HEK293 (cell line): ENCODE data around the gene TTC9B.
A peak's percentile ranks its signal among the peaks of the same experiment; 100 is the strongest.

Source experiments
- BCL11B ChIP-seq: fragments of 450-650 bp; formaldehyde crosslinking; IDR thresholded peaks from 2 replicates; pipeline ENCODE4 v1.5.1; 2016; ENCODE audit warnings: low read depth, missing biosample characterization, missing genetic modification characterization
- KLF16 ChIP-seq: fragments of 450-650 bp; formaldehyde crosslinking; IDR thresholded peaks from 2 replicates; pipeline ENCODE4 v1.5.1; 2017; ENCODE audit warnings: missing biosample characterization, missing genetic modification characterization
- KLF8 ChIP-seq: fragments of 450-650 bp; formaldehyde crosslinking; IDR thresholded peaks from 2 replicates; pipeline ENCODE4 v1.5.1; 2016; ENCODE audit warnings: missing biosample characterization, missing genetic modification characterization
- OSR2 ChIP-seq: fragments of 450-650 bp; formaldehyde crosslinking; IDR thresholded peaks from 2 replicates; pipeline ENCODE4 v1.5.1; 2016; ENCODE audit warnings: missing biosample characterization, missing genetic modification characterization
- ZNF140 ChIP-seq: fragments of 450-650 bp; formaldehyde crosslinking; IDR thresholded peaks from 2 replicates; pipeline ENCODE4 v1.5.1; 2016; ENCODE audit warnings: missing biosample characterization, missing genetic modification characterization
- ZNF169 ChIP-seq: fragments of 450-650 bp; formaldehyde crosslinking; IDR thresholded peaks from 2 replicates; pipeline ENCODE4 v1.5.1; 2016; ENCODE audit warnings: missing biosample characterization, missing genetic modification characterization
- ZNF19 ChIP-seq: fragments of 450-650 bp; formaldehyde crosslinking; IDR thresholded peaks from 2 replicates; pipeline ENCODE4; 2016; ENCODE audit warnings: missing biosample characterization, missing genetic modification characterization, low read depth
- ZNF302 ChIP-seq: fragments of 450-650 bp; formaldehyde crosslinking; IDR thresholded peaks from 2 replicates; pipeline ENCODE4 v1.5.1; 2016; ENCODE audit warnings: missing biosample characterization, missing genetic modification characterization, low read depth
- ZNF433 ChIP-seq: fragments of 450-650 bp; formaldehyde crosslinking; IDR thresholded peaks from 2 replicates; pipeline ENCODE4 v1.5.1; 2016; ENCODE audit warnings: missing biosample characterization, missing genetic modification characterization, low read depth
- ZNF670 ChIP-seq: fragments of 450-650 bp; formaldehyde crosslinking; IDR thresholded peaks from 2 replicates; pipeline ENCODE4 v1.5.1; 2016; ENCODE audit warnings: missing biosample characterization, missing genetic modification characterization, low read depth
- ZNF707 ChIP-seq: fragments of 450-650 bp; formaldehyde crosslinking; IDR thresholded peaks from 2 replicates; pipeline ENCODE4 v1.5.1; 2016; ENCODE audit warnings: missing biosample characterization, missing genetic modification characterization
- ZNF768 ChIP-seq: fragments of 450-650 bp; formaldehyde crosslinking; IDR thresholded peaks from 2 replicates; pipeline ENCODE4 v1.5.1; 2018; ENCODE audit warnings: missing biosample characterization, mild to moderate bottlenecking, missing genetic modification characterization
- ZNF830 ChIP-seq: fragments of 450-650 bp; IDR thresholded peaks from 2 replicates; pipeline ENCODE4 v1.5.0; 2018; ENCODE audit warnings: missing biosample characterization, missing genetic modification characterization, low read depth, mild to moderate bottlenecking, moderate library complexity
- ZSCAN16 ChIP-seq: fragments of 450-650 bp; formaldehyde crosslinking; IDR thresholded peaks from 2 replicates; pipeline ENCODE4 v1.5.1; 2016; ENCODE audit warnings: missing biosample characterization, missing genetic modification characterization
- TF ChIP-seq, protein P1 (sequence below): fragments of 450-650 bp; formaldehyde crosslinking; IDR thresholded peaks from 2 replicates; pipeline ENCODE4 v1.5.1; 2016; ENCODE audit warnings: missing biosample characterization, missing genetic modification characterization
- TF ChIP-seq, protein P2 (sequence below): fragments of 450-650 bp; formaldehyde crosslinking; IDR thresholded peaks from 2 replicates; pipeline ENCODE4 v1.5.1; 2016; ENCODE audit warnings: missing biosample characterization, missing genetic modification characterization
- TF ChIP-seq, protein P3 (sequence below): fragments of 450-650 bp; formaldehyde crosslinking; IDR thresholded peaks from 2 replicates; pipeline ENCODE4 v1.5.1; 2016; ENCODE audit warnings: missing biosample characterization, missing genetic modification characterization
- TF ChIP-seq, protein P4 (sequence below): fragments of 450-650 bp; formaldehyde crosslinking; IDR thresholded peaks from 2 replicates; pipeline ENCODE4 v1.5.1; 2016; ENCODE audit warnings: missing biosample characterization, missing genetic modification characterization
- TF ChIP-seq, protein P5 (sequence below): fragments of 450-650 bp; formaldehyde crosslinking; IDR thresholded peaks from 2 replicates; pipeline ENCODE4 v1.5.1; 2017; ENCODE audit warnings: missing biosample characterization, missing genetic modification characterization
- TF ChIP-seq, protein P6 (sequence below): fragments of 450-650 bp; formaldehyde crosslinking; IDR thresholded peaks from 2 replicates; pipeline ENCODE4 v1.5.1; 2016; ENCODE audit warnings: missing biosample characterization, missing genetic modification characterization
- TF ChIP-seq, protein P7 (sequence below): fragments of 450-650 bp; formaldehyde crosslinking; IDR thresholded peaks from 2 replicates; pipeline ENCODE4 v1.5.1; 2016; ENCODE audit warnings: missing biosample characterization, missing genetic modification characterization

Gene TTC9B

DNA sequence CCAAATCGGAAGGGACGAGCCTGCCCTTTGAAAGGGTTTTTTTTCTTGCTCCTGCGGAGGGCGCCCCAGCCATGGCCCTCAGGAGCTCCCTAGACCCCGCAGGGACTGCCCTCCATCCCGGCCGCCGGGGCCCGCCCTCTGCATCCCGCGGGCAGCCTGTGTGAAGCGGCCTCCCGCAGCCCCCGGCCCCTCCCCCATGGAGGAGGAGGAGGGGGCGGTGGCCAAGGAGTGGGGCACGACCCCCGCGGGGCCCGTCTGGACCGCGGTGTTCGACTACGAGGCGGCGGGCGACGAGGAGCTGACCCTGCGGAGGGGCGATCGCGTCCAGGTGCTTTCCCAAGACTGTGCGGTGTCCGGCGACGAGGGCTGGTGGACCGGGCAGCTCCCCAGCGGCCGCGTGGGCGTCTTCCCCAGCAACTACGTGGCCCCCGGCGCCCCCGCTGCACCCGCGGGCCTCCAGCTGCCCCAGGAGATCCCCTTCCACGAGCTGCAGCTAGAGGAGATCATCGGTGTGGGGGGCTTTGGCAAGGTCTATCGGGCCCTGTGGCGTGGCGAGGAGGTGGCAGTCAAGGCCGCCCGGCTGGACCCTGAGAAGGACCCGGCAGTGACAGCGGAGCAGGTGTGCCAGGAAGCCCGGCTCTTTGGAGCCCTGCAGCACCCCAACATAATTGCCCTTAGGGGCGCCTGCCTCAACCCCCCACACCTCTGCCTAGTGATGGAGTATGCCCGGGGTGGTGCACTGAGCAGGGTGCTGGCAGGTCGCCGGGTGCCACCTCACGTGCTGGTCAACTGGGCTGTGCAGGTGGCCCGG, 26.1 kb downstream of the TTC9B start (continued):
- TF ChIP-seq ZSCAN16 (tag by site-specific recombination) (peak; percentile 18; the same call in 1 of the 2 replicates), ZNF707 (tag by site-specific recombination) (no peak), ZNF302 (tag by site-specific recombination) (no peak), ZNF19 (tag by site-specific recombination) (no peak), BCL11B (tag by site-specific recombination) (0 out of 2 replicates have a peak, but pooled peaks have one; percentile 39), KLF16 (tag by site-specific recombination) (peak; percentile 91), ZNF768 (tag by site-specific recombination) (no peak), KLF8 (tag by site-specific recombination) (peak; percentile 53; the same call in 1 of the 2 replicates), OSR2 (tag by site-specific recombination) (no peak), ZNF169 (tag by site-specific recombination) (no peak), ZNF140 (tag by site-specific recombination) (no peak), ZNF433 (tag by site-specific recombination) (no peak), ZNF830 (tag by site-specific recombination) (no peak), ZNF670 (no peak)
- TF ChIP-seq, protein P1, sequence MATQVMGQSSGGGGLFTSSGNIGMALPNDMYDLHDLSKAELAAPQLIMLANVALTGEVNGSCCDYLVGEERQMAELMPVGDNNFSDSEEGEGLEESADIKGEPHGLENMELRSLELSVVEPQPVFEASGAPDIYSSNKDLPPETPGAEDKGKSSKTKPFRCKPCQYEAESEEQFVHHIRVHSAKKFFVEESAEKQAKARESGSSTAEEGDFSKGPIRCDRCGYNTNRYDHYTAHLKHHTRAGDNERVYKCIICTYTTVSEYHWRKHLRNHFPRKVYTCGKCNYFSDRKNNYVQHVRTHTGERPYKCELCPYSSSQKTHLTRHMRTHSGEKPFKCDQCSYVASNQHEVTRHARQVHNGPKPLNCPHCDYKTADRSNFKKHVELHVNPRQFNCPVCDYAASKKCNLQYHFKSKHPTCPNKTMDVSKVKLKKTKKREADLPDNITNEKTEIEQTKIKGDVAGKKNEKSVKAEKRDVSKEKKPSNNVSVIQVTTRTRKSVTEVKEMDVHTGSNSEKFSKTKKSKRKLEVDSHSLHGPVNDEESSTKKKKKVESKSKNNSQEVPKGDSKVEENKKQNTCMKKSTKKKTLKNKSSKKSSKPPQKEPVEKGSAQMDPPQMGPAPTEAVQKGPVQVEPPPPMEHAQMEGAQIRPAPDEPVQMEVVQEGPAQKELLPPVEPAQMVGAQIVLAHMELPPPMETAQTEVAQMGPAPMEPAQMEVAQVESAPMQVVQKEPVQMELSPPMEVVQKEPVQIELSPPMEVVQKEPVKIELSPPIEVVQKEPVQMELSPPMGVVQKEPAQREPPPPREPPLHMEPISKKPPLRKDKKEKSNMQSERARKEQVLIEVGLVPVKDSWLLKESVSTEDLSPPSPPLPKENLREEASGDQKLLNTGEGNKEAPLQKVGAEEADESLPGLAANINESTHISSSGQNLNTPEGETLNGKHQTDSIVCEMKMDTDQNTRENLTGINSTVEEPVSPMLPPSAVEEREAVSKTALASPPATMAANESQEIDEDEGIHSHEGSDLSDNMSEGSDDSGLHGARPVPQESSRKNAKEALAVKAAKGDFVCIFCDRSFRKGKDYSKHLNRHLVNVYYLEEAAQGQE (tag by site-specific recombination) = no peak
- TF ChIP-seq, protein P2, sequence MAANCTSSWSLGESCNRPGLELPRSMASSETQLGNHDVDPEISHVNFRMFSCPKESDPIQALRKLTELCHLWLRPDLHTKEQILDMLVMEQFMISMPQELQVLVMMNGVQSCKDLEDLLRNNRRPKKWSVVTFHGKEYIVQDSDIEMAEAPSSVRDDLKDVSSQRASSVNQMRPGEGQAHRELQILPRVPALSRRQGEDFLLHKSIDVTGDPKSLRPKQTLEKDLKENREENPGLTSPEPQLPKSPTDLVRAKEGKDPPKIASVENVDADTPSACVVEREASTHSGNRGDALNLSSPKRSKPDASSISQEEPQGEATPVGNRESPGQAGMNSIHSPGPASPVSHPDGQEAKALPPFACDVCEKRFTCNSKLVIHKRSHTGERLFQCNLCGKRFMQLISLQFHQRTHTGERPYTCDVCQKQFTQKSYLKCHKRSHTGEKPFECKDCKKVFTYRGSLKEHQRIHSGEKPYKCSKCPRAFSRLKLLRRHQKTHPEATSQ = no peak; the same call in 1 of the 2 replicates
- TF ChIP-seq, protein P3, sequence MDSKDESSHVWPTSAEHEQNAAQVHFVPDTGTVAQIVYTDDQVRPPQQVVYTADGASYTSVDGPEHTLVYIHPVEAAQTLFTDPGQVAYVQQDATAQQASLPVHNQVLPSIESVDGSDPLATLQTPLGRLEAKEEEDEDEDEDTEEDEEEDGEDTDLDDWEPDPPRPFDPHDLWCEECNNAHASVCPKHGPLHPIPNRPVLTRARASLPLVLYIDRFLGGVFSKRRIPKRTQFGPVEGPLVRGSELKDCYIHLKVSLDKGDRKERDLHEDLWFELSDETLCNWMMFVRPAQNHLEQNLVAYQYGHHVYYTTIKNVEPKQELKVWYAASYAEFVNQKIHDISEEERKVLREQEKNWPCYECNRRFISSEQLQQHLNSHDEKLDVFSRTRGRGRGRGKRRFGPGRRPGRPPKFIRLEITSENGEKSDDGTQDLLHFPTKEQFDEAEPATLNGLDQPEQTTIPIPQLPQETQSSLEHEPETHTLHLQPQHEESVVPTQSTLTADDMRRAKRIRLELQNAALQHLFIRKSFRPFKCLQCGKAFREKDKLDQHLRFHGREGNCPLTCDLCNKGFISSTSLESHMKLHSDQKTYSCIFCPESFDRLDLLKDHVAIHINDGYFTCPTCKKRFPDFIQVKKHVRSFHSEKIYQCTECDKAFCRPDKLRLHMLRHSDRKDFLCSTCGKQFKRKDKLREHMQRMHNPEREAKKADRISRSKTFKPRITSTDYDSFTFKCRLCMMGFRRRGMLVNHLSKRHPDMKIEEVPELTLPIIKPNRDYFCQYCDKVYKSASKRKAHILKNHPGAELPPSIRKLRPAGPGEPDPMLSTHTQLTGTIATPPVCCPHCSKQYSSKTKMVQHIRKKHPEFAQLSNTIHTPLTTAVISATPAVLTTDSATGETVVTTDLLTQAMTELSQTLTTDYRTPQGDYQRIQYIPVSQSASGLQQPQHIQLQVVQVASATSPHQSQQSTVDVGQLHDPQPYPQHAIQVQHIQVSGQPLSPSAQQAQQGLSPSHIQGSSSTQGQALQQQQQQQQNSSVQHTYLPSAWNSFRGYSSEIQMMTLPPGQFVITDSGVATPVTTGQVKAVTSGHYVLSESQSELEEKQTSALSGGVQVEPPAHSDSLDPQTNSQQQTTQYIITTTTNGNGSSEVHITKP (tag by site-specific recombination) = 0 out of 2 replicates have a peak, but pooled peaks have one; percentile 7
- TF ChIP-seq, protein P4, sequence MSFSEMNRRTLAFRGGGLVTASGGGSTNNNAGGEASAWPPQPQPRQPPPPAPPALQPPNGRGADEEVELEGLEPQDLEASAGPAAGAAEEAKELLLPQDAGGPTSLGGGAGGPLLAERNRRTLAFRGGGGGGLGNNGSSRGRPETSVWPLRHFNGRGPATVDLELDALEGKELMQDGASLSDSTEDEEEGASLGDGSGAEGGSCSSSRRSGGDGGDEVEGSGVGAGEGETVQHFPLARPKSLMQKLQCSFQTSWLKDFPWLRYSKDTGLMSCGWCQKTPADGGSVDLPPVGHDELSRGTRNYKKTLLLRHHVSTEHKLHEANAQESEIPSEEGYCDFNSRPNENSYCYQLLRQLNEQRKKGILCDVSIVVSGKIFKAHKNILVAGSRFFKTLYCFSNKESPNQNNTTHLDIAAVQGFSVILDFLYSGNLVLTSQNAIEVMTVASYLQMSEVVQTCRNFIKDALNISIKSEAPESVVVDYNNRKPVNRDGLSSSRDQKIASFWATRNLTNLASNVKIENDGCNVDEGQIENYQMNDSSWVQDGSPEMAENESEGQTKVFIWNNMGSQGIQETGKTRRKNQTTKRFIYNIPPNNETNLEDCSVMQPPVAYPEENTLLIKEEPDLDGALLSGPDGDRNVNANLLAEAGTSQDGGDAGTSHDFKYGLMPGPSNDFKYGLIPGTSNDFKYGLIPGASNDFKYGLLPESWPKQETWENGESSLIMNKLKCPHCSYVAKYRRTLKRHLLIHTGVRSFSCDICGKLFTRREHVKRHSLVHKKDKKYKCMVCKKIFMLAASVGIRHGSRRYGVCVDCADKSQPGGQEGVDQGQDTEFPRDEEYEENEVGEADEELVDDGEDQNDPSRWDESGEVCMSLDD (tag by site-specific recombination) = peak; percentile 69
- TF ChIP-seq, protein P5, sequence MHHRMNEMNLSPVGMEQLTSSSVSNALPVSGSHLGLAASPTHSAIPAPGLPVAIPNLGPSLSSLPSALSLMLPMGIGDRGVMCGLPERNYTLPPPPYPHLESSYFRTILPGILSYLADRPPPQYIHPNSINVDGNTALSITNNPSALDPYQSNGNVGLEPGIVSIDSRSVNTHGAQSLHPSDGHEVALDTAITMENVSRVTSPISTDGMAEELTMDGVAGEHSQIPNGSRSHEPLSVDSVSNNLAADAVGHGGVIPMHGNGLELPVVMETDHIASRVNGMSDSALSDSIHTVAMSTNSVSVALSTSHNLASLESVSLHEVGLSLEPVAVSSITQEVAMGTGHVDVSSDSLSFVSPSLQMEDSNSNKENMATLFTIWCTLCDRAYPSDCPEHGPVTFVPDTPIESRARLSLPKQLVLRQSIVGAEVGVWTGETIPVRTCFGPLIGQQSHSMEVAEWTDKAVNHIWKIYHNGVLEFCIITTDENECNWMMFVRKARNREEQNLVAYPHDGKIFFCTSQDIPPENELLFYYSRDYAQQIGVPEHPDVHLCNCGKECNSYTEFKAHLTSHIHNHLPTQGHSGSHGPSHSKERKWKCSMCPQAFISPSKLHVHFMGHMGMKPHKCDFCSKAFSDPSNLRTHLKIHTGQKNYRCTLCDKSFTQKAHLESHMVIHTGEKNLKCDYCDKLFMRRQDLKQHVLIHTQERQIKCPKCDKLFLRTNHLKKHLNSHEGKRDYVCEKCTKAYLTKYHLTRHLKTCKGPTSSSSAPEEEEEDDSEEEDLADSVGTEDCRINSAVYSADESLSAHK (tag by site-specific recombination) = peak; percentile 23; the same call in 1 of the 2 replicates
- TF ChIP-seq, protein P6, sequence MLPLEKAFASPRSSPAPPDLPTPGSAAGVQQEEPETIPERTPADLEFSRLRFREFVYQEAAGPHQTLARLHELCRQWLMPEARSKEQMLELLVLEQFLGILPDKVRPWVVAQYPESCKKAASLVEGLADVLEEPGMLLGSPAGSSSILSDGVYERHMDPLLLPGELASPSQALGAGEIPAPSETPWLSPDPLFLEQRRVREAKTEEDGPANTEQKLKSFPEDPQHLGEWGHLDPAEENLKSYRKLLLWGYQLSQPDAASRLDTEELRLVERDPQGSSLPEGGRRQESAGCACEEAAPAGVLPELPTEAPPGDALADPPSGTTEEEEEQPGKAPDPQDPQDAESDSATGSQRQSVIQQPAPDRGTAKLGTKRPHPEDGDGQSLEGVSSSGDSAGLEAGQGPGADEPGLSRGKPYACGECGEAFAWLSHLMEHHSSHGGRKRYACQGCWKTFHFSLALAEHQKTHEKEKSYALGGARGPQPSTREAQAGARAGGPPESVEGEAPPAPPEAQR (tag by site-specific recombination) = no peak
- TF ChIP-seq, protein P7, sequence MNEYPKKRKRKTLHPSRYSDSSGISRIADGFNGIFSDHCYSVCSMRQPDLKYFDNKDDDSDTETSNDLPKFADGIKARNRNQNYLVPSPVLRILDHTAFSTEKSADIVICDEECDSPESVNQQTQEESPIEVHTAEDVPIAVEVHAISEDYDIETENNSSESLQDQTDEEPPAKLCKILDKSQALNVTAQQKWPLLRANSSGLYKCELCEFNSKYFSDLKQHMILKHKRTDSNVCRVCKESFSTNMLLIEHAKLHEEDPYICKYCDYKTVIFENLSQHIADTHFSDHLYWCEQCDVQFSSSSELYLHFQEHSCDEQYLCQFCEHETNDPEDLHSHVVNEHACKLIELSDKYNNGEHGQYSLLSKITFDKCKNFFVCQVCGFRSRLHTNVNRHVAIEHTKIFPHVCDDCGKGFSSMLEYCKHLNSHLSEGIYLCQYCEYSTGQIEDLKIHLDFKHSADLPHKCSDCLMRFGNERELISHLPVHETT = no peak
